GM23338 (cell line): ENCODE results near the gene CNTN5. TPM values are rescaled to one million over a fixed set of nuclear protein-coding genes. Genes with fewer than 3 reads are reported as not detected.

ENCODE experiments used
- ATAC-seq: fragments of 200-7000 bp; cut with Tn5 transposase; 3 replicates; pipeline ENCODE4 v1.9.1; 2020
- DNase-seq: peaks from one replicate; pipeline ENCODE4 v3.0.0-alpha.2; 2015; ENCODE audit warnings: low spot score
- H2AFZ ChIP-seq: fragments of 200-600 bp; sonication (generic); 2 replicates; pipeline ENCODE4 v1.8.0; 2016; ENCODE audit warnings: antibody characterized with exemption, mild to moderate bottlenecking, moderate library complexity
- H3F3A ChIP-seq: fragments of 200-600 bp; sonication (generic); replicated peaks from 2 replicates; pipeline ENCODE4 v1.8.0; 2017; ENCODE audit warnings: antibody characterized with exemption, mixed run types, low read depth
- H3K27ac ChIP-seq: fragments of 200-600 bp; sonication (generic); 2 replicates; pipeline ENCODE4 v1.6.1; 2016; ENCODE audit warnings: low read depth
- H3K27me3 ChIP-seq: fragments of 200-600 bp; sonication (generic); 2 replicates; pipeline ENCODE4 v1.8.0; 2016; ENCODE audit warnings: mild to moderate bottlenecking, mixed run types, moderate library complexity; ENCODE audit not compliant: insufficient read depth
- H3K36me3 ChIP-seq: fragments of 200-600 bp; sonication (generic); 2 replicates; pipeline ENCODE4 v1.8.0; 2016; ENCODE audit warnings: mild to moderate bottlenecking; ENCODE audit not compliant: insufficient read depth
- H3K4me1 ChIP-seq: fragments of 200-600 bp; sonication (generic); 2 replicates; pipeline ENCODE4 v1.8.0; 2016; ENCODE audit warnings: mild to moderate bottlenecking, moderate library complexity; ENCODE audit not compliant: insufficient read depth
- H3K4me2 ChIP-seq: fragments of 200-600 bp; sonication (generic); 2 replicates; pipeline ENCODE4 v1.7.1; 2017; ENCODE audit warnings: mixed run types
- H3K4me3 ChIP-seq: fragments of 200-600 bp; sonication (generic); 2 replicates; pipeline ENCODE4 v1.6.1; 2016; ENCODE audit warnings: mixed run types
- H3K79me2 ChIP-seq: fragments of 200-600 bp; sonication (generic); replicated peaks from 2 replicates; pipeline ENCODE4 v1.8.0; 2017; ENCODE audit warnings: mild to moderate bottlenecking; ENCODE audit not compliant: insufficient read depth
- H3K9me2 ChIP-seq: fragments of 200-600 bp; sonication (generic); 2 replicates; pipeline ENCODE4 v1.8.0; 2017; ENCODE audit not compliant: insufficient read depth
- H4K20me1 ChIP-seq: fragments of 200-600 bp; sonication (generic); replicated peaks from 2 replicates; pipeline ENCODE4 v1.8.0; 2017; ENCODE audit warnings: mild to moderate bottlenecking; ENCODE audit not compliant: insufficient read depth
- H3K27ac Mint-ChIP-seq: 2 replicates; pipeline ENCODE4 v1.8.0; 2020; ENCODE audit warnings: inconsistent platforms, mild to moderate bottlenecking, moderate library complexity, mixed read lengths
- H3K27me3 Mint-ChIP-seq: 3 replicates; pipeline ENCODE4 v1.8.0; 2022; ENCODE audit warnings: low read depth, mild to moderate bottlenecking, moderate library complexity, mixed read lengths, inconsistent platforms; ENCODE audit not compliant: insufficient read depth, poor library complexity
- H3K36me3 Mint-ChIP-seq: 3 replicates; pipeline ENCODE4 v1.8.0; 2021; ENCODE audit warnings: low read depth, mild to moderate bottlenecking, inconsistent platforms, moderate library complexity, mixed read lengths
- H3K4me1 Mint-ChIP-seq: 3 replicates; pipeline ENCODE4 v1.8.0; 2020; ENCODE audit warnings: mild to moderate bottlenecking, inconsistent platforms, mixed read lengths
- H3K4me3 Mint-ChIP-seq: 3 replicates; pipeline ENCODE4 v1.8.0; 2021; ENCODE audit warnings: moderate library complexity, mild to moderate bottlenecking, inconsistent platforms, mixed read lengths
- H3K9me3 Mint-ChIP-seq: 3 replicates; pipeline ENCODE4 v1.8.0; 2020; ENCODE audit warnings: moderate library complexity, mild to moderate bottlenecking, inconsistent platforms, mixed read lengths
- CREB1 ChIP-seq: fragments of 250-450 bp; sonication (Bioruptor Pico); IDR thresholded peaks from 2 replicates; pipeline ENCODE4 v1.5.0; 2020; ENCODE audit warnings: low read depth, mild to moderate bottlenecking, moderate library complexity
- ETS1 ChIP-seq: IDR thresholded peaks from 2 replicates; pipeline ENCODE4 v1.6.1; 2016; ENCODE audit warnings: antibody characterized with exemption
- EZH2phosphoT487 ChIP-seq: fragments of 200-600 bp; sonication (generic); IDR thresholded peaks from one replicate; pipeline ENCODE4 v1.8.1; 2018; ENCODE audit warnings: antibody characterized with exemption; ENCODE audit not compliant: unreplicated experiment
- JUNB ChIP-seq: IDR thresholded peaks from one replicate; pipeline ENCODE4 v1.6.1; 2016; ENCODE audit warnings: antibody characterized with exemption; ENCODE audit not compliant: unreplicated experiment
- NANOG ChIP-seq: IDR thresholded peaks from 2 replicates; pipeline ENCODE4 v1.6.1; 2016; ENCODE audit warnings: antibody characterized with exemption, borderline replicate concordance
- REST ChIP-seq: IDR thresholded peaks from one replicate; pipeline ENCODE4 v1.6.1; 2018; ENCODE audit warnings: antibody characterized with exemption; ENCODE audit not compliant: unreplicated experiment
- ZNF462 ChIP-seq: fragments of 250-450 bp; sonication (Bioruptor Pico); IDR thresholded peaks from 2 replicates; pipeline ENCODE4 v1.5.0; 2020; ENCODE audit warnings: mild to moderate bottlenecking, moderate library complexity
- polyA plus RNA-seq: library from polyadenylated mRNA; unstranded; fragments of >200 nt; fragmentation: Nextera tagmentation; extraction: Ambion mirVana; gene quantifications from 2 replicates; pipeline ENCODE4 v1.2.1, GENCODE V29; 2016
- total RNA-seq: library from RNA; depleted of rRNA; stranded (reverse); fragments of >200 nt; shearing (Covaris generic); gene quantifications from 2 replicates; pipeline ENCODE4 v1.2.3, GENCODE V29; 2014
- TF ChIP-seq, protein P1 (sequence below), 2 experiments: fragments of 200-600 bp in 1 of 2; sonication (generic) in 1 of 2; conservative IDR thresholded peaks; 2 replicates each; pipeline versions ENCODE4 v1.5.1 to v1.6.1; 2016 to 2017; ENCODE audit warnings: antibody characterized with exemption in 2 of 2, low read depth in 2 of 2, mild to moderate bottlenecking in 2 of 2, moderate library complexity in 1 of 2

CNTN5 gene
- total and polyA plus RNA-seq, 2 experiments from 2014 or later: not detected

DNA sequence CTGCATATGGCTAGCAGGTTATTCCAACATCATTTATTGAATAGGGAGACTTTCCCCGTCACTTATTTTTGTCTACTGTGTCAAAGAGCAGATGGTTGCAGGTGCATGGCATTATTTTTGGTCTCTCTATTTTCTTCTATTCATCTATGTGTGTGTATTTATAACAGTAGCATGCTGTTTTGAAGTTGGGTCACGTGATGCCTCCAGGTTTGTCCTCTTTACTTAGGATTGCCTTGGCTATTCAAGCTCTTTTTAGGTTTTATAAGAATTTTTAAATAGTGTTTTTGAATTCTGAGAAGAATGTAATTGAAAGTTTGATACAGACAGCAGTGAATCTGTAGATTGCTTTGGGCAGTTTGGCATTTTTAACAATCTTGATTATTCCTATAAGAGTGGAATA is 770.6 kb downstream of the CNTN5 start:
- H3K4me3 ChIP-seq: no peak overlapping the region
- DNase-seq: no peak
- no peaks in the 10 kb centered on the region for H3K36me3 ChIP-seq
- H3K27me3 ChIP-seq: no peaks in the 10 kb centered on the region
- Mint-ChIP-seq H3K4me1 (no peaks in the 10 kb centered on the region; the same call in 2 of the 3 replicates), H3K27me3 (peaks cover 2% of the 10 kb centered on the region), H3K9me3 (no peaks in the 10 kb centered on the region), H3K36me3 (no peaks in the 10 kb centered on the region), H3K4me3 (no peak overlapping the region), H3K27ac (no peak overlapping the region)
- H3K79me2 ChIP-seq: no peaks in the 10 kb centered on the region
- H3K4me1 ChIP-seq: no peaks in the 10 kb centered on the region
- no peaks in the 10 kb centered on the region for H3K9me2 ChIP-seq
- H3F3A ChIP-seq: no peaks in the 10 kb centered on the region
- ATAC-seq: no peak
- TF ChIP-seq, protein P1, sequence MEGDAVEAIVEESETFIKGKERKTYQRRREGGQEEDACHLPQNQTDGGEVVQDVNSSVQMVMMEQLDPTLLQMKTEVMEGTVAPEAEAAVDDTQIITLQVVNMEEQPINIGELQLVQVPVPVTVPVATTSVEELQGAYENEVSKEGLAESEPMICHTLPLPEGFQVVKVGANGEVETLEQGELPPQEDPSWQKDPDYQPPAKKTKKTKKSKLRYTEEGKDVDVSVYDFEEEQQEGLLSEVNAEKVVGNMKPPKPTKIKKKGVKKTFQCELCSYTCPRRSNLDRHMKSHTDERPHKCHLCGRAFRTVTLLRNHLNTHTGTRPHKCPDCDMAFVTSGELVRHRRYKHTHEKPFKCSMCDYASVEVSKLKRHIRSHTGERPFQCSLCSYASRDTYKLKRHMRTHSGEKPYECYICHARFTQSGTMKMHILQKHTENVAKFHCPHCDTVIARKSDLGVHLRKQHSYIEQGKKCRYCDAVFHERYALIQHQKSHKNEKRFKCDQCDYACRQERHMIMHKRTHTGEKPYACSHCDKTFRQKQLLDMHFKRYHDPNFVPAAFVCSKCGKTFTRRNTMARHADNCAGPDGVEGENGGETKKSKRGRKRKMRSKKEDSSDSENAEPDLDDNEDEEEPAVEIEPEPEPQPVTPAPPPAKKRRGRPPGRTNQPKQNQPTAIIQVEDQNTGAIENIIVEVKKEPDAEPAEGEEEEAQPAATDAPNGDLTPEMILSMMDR (conservative IDR thresholded peaks at IDR 0.05; ENCODE audit: low read depth in 2 of 2): no peak
- no peak for TF ChIP-seq JUNB
- no peak for TF ChIP-seq CREB1 (CRISPR knock-in tag)
- TF ChIP-seq ZNF462 (CRISPR knock-in tag): no peak
- no peak for TF ChIP-seq EZH2phosphoT487
- TF ChIP-seq REST: no peak
- no peak for TF ChIP-seq ETS1
- no peak for TF ChIP-seq NANOG
- no peak overlapping the region for H3K4me2 ChIP-seq
- 0 out of 2 replicates have a peak overlapping the region, but pooled peaks have one; percentile 3 for H2AFZ ChIP-seq
- no peaks in the 10 kb centered on the region for H4K20me1 ChIP-seq
- no peak overlapping the region for H3K27ac ChIP-seq
